ENCODE results near the gene SLC30A4.
"Not testable (repeated sequence)": the region's sequence is repeated elsewhere in the genome, so short reads cannot be mapped to it uniquely, and the experiment has no call there.

Gene SLC30A4

GRCh38 chr15:45507143-45507542 lies 15.4 kb downstream of the SLC30A4 start:
- not testable (repeated sequence) for DNase-seq (ENCODE audit: low read depth)

DNA sequence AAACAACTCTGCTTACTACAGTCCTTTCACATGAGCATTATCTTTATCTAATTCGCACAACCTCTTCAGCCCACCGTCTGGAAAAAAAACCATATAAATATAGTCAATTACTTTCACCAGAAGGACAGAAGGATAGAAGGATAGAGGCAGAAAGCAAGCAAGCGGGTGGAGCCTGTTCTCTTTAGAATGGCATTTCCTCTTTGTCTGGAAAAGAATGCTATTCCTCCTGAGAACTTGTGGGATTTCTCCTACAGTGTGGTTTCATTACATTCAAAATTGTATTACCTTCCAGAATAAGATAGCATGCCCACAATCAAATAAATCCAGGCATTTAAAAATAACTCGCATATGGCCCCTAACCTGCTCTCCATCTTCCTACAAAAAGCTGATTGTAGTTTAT lies 23.1 kb downstream of the SLC30A4 start:
- DNase-seq (ENCODE audit: low read depth), result no peak

GRCh38 chr15:45498701-45499100 lies 23.9 kb downstream of the SLC30A4 start:
- no peak for DNase-seq (ENCODE audit: low read depth)

GRCh38 chr15:45497261-45497660 lies 25.3 kb downstream of the SLC30A4 start:
- no peak for DNase-seq (ENCODE audit: low read depth)

GRCh38 chr15:45496658-45497057 lies 25.9 kb downstream of the SLC30A4 start:
- DNase-seq (ENCODE audit: low read depth), result no peak

- no peak for DNase-seq (ENCODE audit: low read depth)
Measured at GRCh38 chr15:45495588-45495987, 27.0 kb downstream of the SLC30A4 start.

DNA sequence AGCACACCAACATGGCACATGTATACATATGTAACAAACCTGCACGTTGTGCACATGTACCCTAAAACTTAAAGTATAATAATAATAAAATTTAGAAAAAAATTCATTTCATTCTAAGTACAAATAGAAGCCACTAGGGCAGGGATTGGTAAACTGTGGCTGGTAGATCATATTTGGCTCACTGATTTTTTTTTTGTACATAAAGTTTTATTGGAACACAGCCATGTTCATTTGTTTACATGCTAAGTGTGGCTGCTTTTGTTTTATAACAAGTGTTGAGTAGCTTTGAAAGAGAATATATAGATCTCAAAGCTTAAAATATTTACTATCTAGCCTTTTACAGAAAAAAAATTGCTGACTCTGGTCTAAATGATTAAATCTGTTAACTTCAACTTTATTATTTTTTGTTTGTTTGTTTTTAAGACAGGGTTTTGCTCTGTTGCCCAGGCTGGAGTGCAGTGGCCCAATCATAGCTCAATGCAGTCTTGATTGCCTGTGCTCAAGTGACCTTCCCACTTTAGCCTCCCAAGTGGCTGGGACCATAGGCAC lies 32.8 kb downstream of the SLC30A4 start:
- DNase-seq (ENCODE audit: low read depth), result no peak

DNA sequence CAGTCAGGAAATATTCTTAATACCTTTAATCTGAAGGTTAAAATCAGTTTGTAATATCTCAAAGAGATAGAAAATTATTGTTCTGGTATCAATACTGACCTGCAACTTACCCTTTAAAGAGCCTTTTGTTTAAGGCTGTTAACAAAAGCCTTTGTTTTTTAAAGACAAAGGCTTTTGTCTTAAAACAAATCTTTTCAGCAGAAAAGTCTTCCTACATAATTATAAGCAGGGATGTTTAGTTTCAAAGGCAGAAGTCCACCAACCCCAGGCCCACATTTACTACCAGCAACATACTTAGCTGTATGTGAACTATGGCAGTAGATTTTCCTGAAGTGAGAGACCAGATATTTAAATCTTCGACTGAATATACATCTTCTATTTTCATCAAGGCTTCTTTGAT lies 36.2 kb downstream of the SLC30A4 start:
- DNase-seq (ENCODE audit: low read depth), result no peak

DNA sequence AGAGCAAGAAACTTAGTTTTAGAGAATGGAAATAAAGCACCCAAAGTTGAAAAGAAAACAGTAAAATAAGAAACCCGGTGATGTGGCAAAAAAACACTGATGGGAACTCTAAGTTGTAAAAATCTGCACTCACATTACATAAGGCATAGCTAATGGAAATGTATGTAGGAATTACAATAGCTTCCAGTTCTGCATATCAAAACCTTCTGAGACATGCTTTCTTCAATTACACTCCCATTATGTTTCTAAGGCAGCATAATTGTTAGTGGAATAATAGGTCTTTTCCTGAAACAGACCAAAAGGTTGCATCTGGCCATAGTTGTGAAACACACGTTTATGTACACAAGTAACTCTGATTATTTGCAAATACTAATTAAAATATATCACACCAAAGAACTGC lies 41.4 kb downstream of the SLC30A4 start:
- no peak for DNase-seq (ENCODE audit: low read depth)

- no peak for DNase-seq (ENCODE audit: low read depth)
Measured at GRCh38 chr15:45476410-45476809, 46.1 kb downstream of the SLC30A4 start.

- no peak for DNase-seq (ENCODE audit: low read depth)
Measured at GRCh38 chr15:45474799-45475198, 47.8 kb downstream of the SLC30A4 start.

GRCh38 chr15:45473068-45473467 lies 49.5 kb downstream of the SLC30A4 start:
- DNase-seq (ENCODE audit: low read depth), result no peak

GRCh38 chr15:45471151-45471550 lies 51.4 kb downstream of the SLC30A4 start:
- DNase-seq (ENCODE audit: low read depth), result no peak

DNA sequence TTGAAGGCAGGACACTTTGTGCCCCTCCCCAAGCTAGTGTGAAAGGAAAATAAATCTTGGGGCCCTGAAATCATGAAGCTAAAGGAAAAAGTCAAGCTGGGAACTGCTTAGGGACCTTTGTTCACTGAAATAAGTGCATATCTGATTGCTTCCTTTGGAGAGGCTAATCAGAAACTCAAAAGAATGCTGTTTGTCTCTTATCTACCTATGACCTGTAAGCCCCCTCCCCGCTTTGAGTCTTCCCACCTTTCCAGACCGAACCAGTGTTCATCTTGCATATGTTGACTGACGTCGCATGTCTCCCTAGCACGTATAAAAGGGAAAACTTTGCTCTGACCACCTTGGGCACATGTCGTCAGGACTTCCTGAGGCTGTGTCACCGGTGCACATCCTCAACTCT lies 53.1 kb downstream of the SLC30A4 start:
- DNase-seq (ENCODE audit: low read depth), result no peak

DNA sequence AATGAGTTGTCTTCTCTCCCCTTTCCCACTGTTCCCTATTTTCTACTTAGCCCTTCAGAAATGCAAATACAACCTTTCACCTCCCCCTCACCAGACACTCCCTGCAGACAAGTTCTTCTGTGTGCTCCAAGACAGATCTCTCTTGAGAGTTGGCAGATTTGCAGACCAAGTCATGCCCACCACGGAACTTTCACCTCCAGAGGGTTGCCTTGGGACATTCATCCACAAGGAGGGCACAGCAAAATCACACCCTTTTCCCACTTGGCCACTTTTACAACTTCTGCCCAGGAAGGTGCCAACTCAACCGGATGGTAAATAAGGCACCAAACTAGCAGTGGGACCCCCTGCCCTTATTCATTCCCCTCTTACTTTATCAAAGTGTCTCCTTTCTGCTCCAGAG lies 53.5 kb downstream of the SLC30A4 start:
- DNase-seq (ENCODE audit: low read depth), result no peak

DNA sequence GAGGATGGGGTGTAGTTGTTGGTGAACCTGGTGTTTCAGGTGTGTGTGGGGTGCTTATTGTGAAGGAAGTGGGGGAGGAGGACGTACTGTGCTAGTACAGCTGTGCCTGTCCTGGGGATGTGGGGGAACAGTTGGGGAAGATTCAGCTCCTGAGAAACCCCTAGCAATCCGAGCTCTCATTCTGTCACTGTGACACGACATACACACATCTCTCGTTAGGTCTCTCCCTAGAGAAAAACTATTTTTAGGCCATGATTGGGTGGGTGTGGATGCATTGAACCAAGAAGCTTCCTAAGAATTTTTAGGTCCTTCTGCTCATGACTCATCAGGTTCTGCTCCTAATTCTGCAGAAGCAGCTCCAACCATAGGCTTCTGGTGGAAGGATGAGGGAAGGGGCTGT lies 54.3 kb downstream of the SLC30A4 start:
- DNase-seq (ENCODE audit: low read depth), result no peak

DNA sequence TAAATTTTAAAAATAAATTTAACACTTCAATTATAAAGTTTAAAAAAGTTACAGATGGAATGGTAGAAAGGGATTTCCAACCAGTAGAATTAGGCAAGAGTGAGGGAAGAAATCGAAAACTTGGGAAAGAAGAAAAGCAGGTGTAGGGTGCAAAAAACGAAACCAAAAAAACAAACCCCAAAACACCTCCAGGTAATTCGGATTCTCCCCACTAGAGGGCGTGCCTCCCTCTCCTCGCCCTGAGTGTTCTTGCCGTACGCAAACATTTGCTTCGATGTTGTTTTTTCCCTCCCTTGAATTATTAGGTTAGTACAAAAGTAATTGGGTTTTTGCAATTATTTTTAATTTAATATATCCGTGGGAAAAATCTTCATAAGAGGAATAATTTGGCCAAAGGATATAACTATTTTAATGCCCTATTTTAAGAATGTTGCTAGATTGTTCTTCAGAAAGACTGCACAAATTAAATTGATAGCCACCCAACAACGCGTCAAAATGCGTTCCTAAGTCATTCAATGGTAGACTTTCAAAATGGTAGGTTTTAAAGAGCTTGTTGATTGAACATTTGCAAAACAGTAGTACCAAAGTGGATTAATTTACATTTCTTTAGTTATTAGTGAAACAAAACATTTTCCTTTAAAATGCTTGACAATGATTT lies 63.7 kb downstream of the SLC30A4 start:
- peak; percentile 48 for DNase-seq (ENCODE audit: low read depth)

- no peak for DNase-seq (ENCODE audit: low read depth)
Measured at GRCh38 chr15:45457641-45458539, 64.7 kb downstream of the SLC30A4 start.

DNA sequence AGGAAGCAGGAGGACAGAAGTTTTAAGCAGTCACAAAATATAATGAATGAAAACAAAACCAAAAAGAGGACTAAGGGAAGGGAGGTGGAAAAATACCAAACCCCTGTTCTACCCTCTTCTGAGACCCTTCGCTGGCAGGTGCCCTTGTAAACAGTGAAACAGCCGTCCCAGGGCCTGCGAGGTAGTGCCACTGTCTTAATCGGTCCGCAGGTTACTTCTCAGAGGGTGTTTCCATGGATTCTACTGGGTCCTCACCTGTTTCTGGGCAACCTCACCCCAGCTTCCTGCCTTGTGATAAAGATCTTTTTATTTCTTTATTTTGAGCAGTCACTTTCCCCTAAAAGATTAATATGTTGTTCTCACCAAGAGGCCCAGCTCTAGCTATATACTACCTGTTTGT lies 65.3 kb downstream of the SLC30A4 start:
- no peak for DNase-seq (ENCODE audit: low read depth)

- DNase-seq (ENCODE audit: low read depth), result peak; percentile 22
Measured at GRCh38 chr15:45456212-45457106, 66.1 kb downstream of the SLC30A4 start.

DNA sequence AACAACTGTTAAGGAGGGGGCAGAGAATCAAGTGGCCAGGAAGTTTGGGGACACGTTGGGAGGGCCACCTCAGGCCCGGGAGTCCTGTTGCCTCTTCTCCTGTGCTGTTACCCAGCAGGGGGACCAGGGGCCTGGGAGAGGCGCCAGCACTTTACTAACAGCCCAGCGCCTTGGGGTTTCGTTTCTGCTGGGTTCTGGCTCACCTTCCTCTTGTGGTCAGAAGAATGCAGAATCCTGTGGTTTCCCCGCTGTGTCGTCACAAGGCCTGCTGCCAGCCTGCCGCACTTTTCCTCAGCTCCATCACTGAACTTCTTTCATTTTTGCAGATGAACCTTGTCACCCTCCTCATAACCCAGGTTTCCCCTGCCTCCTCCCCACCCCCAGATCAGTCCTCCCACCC lies 67.7 kb downstream of the SLC30A4 start:
- peak; percentile 41 for DNase-seq (ENCODE audit: low read depth)

- DNase-seq (ENCODE audit: low read depth), result no peak
Measured at GRCh38 chr15:45451265-45451664, 71.3 kb downstream of the SLC30A4 start.

Data from stimulated activated CD8-positive, alpha-beta memory T cell treated with anti-CD3 and anti-CD28 coated beads, Interleukin-12 subunit alpha, Interleukin-12 subunit beta, amount 100 ng/mL, for 4 hours (primary cell).